ENCODE data around the gene AP1M2.
A peak's percentile ranks its signal among the peaks of the same experiment; 100 is the strongest.
"Not testable (repeated sequence)": the region's sequence is repeated elsewhere in the genome, so short reads cannot be mapped to it uniquely, and the experiment has no call there.

The AP1M2 gene

DNA sequence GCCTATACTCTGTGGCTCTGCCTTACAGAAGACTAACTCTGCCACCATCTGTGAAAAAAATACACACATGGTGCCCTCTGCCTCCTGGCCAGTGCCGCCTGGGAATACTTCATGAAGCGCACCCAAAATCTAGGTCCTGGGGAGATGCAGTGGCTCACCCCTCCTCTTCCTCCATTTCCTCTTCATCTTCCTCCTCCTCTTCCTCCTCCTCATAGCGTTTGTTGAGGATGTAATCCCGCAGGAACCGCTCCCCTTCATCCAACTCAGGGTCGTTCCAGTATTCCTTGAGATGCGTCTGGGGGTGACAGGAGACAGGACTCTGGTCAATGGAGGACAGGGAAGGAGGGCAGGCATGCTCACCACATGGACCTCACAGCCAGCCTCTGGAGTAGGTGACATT lies 27.0 kb downstream of the AP1M2 start:
- no peak for DNase-seq

DNA sequence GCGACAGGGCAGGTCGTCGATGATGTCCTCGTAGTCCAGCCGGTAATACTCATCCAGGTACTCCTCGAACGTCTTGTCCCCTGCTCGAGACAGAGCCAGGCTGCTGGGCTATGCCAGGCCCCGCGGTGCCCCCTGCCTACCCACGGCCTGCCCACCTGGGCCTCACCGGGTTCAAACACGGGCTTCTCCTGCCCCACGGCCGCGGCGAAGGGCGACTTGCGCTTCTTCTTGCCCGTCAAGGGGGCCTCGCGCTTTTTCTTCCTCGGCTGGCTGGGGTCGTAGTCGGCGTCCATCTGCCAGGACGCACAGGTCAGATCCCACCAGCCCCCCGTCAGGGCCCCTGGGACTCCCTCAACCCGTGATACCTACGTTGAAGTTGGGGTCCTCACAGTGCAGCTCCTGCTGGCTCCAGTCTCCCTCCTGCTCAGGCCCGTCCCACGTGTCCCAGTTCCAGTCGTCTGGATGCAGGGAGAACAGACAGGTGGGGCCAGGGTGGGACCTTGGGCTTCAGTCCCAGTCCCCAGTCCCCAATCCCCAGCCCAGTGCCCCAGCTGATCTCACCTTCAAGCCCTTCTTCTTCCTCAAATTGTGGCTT lies 29.4 kb downstream of the AP1M2 start:
- no peak for DNase-seq

DNA sequence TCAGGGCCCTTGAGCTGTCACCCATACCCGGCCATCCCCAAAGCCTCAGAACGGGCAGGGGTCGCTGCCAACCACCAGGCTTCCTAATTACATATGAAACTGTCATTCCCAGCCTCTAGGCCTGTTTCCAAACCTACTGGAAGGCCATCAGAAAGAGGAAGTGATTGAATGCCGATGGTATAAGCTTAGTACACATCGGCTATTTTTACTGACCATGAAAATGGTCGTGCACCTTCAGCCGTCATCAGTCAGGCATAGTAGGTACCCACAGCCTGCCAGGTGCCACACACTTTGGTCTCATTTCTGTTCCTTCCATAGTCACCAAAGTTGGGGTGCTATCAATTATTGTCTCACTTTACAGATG lies 31.5 kb downstream of the AP1M2 start:
- no peak for DNase-seq

DNA sequence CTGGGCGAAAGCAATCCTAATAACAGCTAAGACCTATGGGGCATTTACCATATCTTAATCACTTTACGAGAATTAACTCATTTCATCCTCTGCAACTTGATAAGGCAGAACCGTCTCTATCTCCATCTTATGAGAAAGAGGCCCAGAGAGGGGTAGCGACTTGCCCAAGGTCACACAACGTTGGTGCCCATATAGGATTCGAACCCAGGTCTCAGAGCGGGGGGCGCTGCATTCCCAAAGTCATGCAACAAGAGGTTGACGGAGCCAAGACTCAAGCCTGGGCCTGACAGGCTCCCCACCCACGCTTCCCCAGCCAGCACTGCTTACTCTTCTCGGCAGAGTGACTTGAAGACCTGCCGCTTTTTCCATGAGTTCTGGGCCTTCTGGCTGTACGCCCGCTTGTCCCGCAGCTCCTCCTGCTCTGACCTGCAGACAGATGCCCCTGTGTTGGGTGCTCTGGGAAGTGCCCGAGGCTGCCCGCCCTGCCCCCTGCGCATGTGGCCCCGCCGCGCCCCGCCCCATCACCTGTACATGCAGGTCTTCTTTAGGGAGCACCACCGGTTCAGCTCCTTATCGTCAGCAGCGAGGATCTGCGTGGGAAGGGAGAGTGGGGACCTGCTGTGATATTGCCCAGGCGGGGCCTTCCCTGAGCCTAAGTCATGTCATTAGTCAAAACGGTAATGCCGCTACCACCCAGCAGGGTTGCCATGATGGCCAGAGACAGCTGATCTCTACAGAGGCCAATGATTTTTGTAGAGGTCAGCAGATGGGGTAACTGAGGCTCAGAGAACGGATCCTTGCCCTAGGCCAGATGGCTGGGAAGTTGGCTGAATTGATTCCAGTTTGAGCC lies 32.1 kb downstream of the AP1M2 start:
- no peak for DNase-seq

DNA sequence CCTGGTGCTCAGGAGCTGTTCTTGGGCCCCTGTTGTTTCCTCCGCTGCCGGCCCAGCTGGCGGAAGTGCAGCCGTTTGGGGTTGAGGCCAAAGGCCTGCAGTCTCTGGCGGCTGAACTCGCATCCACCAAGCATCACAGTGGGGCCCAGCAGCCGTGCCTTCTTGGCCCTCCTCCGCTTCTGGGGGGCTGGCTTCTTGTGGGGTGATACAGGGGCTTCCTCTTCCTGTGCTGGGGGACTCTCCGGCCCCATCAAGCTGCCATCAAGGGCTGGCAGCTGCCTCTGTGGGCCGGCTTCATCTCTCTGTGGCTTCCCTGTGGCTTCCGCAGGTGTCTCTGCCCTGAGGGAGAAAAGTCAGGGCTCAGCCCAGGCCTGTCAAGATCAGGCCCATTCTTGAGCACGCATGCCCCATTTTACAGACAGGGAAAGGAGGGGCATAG lies 33.1 kb downstream of the AP1M2 start:
- DNase-seq, result no peak

DNA sequence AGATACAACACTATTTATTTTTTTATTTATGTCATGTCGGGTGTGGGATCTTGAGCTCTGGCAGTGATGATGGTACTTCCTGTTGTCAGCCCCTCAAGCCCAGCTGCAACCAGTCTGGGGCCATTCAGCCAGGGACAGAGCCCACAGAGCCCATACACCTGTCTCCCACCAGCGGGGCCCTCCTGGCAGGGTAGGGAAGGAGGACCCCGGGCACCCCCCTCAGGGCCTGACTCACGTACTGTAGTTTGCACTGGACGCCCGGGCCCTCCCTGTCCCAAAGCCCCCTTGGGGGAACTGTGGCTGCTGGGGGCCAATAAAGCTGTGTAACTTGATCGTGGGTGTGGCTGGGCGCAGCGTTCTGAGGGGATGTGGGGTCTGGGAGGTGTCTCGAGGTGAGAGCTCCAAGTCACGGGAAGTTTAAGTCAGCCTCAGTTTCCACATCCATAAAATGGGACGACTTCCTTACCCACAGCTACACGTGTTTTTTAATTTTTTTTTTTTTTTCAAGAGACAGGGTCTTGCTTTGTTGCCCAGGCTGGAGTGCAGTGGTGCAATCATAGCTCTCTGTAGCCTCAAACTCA lies 33.9 kb downstream of the AP1M2 start:
- no peak for DNase-seq

DNA sequence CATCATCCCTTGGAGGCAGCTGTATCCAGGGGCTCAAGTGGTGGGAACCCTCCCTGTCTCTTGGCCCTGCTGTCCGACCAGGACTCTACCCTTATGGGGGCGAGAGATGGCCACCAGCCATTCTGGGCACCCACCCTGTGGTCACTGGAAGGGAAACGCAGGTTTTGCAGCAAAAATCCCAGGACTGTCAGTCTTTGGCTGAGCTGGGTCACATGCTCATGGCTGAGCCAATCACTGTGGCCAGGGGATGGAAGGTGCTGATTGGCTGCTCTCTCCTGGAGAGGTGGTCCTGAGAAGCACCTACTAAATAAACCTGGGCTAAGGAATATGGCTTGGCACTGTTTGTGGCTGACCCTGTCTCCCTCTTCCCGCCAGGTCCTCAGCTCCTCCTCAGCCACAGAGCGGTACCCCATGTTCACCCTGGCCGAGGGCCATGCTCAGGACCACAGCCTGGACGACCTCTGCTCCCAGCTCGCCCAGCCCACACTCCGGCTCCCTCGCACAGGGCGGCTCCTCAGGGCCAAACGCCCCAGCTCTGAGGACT lies 34.5 kb downstream of the AP1M2 start:
- DNase-seq, result no peak

DNA sequence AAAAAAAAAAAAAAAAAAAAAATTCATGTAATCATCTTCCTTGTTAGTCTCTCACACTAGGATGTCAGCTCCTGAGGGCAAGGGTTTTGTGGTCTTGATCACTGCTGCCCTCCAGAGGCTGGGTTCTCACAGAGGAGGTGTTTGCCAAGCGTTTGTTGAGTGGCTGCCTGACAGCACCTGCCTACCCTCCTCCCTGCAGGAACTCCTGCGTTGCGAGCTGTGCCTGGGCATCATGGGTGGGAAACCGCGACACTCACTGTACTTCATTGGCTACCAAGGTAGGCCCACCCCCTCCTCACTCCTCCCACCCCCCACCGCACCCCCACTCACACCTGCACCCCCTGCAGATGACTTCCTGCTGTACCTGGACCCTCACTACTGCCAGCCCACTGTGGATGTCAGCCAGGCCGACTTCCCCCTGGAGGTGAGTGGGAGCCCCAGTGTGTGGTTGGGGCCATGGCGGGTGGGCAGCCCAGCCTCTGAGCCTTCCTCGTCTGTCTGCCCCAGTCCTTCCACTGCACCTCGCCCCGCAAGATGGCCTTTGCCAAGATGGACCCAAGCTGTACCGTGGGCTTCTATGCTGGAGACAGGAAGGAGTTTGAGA lies 35.3 kb downstream of the AP1M2 start:
- DNase-seq, result no peak

DNA sequence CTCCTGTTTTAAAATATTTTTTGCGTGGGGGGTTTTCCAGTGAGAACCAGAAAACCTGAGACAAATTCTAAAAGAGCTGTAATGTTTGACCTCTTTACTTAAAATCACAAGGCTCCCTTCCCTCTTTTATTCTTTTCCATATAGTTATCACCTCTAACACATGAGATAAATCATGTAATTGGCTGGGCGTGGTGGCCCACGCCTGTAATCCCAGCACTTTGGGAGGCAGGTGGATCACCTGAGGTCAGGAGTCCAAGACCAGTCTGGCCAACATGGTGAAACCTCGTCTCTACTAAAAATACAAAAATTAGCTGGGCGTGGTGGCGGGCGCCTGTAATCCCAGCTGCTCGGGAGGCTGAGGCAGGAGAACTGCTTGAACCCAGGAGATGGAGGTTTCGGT lies 36.1 kb downstream of the AP1M2 start:
- DNase-seq, result not testable (repeated sequence)

DNA sequence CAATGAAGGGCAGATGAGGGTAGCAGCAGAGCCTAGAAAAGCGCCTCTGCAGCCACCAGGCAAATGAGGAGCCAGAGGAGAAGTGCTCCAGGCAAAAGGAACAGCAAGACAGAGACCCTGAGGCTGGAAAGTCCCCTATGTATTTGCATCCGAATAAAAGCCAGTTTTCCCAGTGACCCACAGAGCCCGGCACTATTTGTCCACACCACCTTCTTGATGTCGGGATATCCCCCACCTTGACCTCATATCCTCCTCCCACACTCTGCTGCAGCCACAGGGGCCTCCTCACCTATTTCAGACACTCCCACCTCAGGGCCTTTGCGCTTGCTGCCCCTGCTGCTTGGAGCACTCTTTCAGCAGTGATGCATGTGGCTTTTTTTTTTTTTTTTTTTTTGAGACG lies 36.8 kb downstream of the AP1M2 start:
- no peak for DNase-seq

DNA sequence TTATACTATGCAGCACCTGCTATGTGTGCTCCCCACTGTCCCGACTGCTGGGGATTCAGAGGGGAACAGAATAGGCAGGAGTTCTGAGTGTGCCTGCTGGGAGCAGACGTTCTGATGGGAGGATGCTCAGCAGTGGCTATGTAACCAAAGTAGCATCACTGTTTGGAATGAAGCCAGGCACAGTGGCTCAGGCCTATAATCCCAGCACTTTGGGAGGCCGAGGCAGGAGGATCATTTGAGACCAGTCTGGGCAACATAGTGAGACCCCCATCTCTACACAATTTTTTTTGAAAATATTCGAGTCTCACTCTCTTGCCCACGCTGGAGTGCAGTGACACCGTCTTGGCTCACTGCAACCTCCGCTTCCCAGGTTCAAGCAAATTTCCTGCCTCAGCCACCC lies 37.4 kb downstream of the AP1M2 start:
- DNase-seq, result no peak

DNA sequence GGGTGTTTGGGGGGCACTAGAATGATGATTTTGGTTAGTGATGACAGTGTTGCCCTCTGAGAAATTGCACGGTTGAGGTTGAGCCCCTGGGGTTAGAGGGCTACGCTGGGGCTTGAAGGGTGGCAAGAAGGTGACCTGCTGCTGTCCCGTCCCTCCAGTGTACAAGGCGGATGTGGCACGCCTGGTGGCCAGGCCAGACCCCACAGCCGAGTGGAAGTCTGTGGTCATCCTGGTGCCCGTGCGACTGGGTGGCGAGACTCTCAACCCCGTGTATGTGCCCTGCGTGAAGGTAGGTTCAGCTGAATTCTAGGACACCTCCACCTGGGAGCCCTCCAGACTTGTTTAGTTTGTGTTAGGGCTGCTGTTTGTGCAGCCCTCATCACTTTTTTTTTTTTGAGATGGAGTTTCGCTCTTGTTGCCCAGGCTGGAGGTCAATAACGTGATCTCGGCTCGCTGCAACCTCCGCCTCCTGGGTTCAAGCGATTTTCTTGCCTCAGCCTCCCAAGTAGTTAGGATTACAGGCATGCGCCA lies 38.3 kb downstream of the AP1M2 start:
- no peak for DNase-seq

DNA sequence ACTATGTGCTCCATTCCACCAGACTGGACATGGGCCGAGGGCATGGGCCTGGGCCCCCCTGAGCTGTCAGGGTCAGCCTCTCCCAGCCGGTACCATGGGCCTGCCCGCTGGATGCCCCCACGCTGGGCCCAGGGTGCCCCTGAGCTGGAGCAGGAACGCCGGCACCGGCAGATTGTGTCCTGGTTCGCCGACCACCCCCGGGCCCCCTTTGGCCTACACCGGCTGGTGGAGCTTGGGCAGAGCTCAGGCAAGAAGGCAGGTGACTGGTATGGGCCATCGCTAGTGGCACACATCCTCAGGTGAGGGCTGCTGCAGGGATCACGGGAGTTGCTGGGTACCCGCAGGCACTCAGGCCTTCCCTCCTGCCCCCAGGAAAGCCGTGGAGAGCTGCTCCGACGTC lies 40.3 kb downstream of the AP1M2 start:
- no peak for DNase-seq

DNA sequence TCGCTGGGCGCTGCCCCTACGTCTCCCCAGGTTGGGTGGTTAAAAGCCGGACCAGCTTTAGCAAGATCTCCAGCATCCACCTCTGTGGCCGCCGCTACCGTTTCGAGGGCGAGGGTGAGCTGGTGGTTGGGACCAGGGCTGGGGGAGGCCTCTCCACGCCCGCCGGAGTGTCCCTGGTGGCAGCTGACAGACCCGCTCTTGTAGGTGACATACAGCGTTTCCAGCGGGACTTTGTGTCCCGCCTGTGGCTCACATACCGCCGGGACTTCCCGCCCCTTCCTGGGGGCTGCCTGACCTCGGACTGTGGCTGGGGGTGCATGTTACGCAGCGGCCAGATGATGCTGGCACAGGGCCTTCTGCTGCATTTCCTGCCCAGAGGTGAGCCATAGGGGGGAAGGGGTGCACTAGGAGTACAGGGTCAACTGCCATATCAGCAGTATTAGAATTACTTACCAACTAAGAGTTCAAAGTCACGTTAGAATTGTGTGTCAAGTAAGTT lies 42.3 kb downstream of the AP1M2 start:
- no peak for DNase-seq

DNA sequence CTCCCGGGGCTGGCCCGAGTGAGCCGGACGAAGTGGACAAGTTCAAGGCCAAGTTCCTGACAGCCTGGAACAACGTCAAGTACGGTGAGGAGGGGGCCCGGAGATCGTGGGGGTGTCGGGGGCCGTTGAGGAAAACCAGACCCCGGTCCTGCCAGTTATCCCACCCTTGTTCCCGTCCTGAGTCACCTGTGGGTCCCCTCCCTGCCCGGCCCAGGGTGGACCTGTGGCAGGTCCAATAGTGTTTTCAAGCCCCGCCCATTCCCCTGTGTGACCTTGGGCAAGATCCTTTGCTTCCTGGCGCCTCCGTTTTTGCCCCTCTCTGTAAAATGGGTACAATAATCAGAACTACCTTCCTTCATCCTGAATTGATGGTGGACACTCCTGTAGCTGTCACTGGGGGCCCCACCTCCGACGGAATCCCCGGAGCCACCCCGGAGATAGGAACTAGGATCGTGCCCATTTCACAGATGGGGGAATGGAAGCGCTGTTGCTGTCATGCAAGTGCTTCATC lies 42.8 kb downstream of the AP1M2 start:
- no peak for DNase-seq

DNA sequence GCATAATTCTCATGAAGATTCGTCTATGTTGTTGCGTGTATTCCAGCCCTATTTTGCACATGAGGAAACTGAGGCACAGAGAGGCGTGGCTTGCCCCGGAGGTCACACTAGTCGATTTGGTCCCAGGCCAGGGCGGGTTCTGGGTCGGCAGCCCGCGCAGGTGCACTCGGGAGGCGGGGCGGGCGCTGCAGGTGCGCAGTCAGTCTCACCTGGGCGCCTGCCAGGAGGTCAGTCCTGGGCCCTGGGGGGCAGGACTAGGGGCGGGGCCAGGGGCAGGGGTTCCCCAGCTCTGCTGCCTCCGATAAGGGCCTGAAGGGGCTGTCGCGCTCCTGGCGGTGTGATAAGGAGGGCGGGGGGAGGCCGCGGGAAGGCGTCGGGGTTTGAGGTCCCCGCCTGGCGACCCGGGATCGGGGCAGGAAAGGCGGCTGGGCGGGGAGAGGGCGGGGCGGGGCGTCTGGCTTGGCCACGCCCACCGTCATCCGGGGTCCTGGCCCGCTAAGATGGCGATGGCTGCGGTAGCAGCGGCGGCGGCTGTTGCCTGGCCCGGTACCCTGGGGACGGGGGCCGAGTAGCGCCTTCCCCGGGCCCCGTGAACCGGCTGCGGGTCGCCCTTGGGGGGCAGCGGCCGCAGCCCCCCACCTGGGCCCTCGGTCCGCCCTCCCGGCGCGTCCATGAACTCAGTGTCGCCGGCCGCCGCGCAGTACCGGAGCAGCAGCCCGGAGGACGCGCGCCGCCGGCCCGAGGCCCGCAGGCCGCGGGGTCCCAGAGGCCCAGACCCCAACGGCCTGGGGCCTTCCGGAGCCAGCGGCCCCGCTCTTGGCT lies 43.5 kb downstream of the AP1M2 start, which contains the start of gene ATG4D:
ATG4D (plus strand) TSS at position 485 of the 822 bp plus-strand sequence; CDS start at position 672, 187 bp downstream.
- DNase-seq, result peak; percentile 44

DNA sequence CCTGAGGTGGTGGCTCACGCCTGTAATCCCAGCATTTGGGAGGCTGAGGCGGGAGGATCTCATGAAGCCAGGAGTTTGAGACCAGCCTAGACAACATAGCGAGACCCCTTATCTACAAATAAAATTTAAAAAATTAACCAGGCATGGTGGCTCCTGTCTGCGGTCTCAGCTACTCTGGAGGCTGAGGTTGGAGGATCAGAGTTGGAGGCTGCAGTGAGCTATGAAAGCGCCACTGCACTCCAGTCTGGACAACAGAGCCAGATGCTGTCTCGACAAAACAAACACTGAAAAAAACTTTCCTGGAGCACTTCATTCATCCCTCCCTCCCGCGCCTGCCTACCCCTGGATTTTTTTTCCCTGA lies 44.1 kb downstream of the AP1M2 start:
- no peak for DNase-seq

DNA sequence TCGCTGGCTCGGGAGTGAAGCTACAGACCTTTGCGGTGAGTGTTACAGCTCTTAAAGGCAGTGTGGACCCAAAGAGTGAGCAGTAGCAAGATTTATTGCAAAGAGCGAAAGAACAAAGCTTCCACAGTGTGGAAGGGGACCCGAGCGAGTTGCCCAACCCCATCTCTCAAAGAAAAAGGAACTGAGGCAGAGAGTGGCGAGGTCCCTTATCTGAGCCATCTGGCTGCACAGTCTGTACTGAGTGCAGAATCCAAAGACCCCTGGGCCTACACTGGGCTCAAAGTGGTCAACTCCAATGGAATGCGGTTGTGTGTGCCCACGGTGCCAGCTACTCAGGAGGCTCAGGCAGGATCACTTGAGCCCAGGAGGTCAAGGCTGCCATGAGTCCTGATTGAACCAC lies 48.1 kb downstream of the AP1M2 start:
- DNase-seq, result not testable (repeated sequence)

DNA sequence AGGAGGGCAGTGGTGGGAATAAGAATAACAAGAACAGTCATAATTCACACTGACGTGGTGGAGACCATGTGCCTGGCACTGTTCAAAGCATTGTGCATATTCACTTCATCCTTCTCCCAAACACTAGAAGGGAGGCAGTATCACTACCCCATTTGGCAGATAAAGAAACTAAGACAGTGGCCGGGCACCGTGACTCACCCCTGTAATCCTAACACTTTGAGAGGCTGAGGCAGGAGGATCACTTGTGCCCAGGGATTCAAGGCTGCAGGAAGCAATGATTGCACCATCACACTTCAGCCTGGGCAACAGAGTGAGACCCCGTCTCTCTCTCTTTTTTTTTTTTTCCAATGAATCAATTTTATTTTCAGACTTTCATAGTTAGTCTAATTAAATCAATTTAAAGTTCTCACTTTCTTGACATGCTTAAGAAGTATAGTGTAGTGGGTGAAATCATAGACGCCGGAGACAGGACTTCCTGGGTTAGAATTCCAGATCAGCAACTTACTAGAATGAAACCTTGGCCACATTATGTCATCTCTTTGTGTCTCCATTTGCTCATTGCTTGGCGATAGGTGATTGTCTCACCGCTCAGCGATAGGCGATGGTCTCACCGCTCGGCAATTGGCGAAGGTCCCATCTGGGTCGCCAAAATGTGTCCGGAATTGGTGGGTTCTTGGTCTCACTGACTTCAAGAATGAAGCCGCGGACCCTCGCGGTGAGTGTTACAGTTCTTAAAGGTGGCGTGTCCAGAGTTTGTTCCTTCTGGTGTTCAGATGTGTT lies 48.7 kb downstream of the AP1M2 start:
- DNase-seq, result no peak

DNA sequence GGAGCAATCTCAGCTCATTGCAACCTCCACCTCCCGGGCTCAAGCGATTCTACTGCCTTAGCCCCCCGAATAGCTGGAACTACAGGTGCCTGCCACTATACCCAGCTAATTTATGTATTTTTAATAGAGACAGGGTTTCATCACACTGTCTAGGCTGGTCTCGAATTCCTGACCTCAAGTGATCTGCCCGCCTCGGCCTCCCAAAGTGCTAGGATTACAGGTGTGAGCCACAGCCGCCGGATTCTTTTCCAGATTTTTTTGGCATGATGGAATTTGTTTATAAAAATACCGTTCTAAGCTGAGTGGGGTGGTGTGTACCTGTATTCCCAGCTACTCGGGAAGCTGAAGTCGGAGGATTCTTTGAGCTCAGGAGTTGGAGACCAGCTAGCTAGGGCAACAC lies 49.4 kb downstream of the AP1M2 start:
- DNase-seq, result no peak

DNA sequence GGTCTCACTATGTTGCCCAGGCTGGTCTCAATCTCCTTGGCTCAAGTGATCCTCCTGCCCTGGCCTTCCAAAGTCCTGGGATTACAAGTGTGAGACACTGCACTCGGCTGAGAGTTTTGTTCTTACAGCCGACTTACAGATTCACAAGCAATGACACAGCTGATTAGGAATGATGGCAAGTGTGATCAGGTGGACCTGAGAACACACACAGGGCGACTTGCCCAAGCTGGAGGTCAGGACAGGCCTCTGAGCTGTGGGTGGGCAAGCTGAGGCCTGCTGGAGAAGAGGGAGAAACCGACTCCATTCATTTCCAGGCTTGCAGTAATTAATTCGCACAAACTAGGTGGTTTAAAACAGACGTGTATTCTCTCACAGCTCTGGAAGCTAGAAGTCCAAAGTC lies 51.5 kb downstream of the AP1M2 start:
- no peak for DNase-seq

Data from NCI-H1694 (cell line).